ENCODE measurements around the gene TTLL6. TPM values are rescaled to one million over a fixed set of nuclear protein-coding genes. Genes with fewer than 3 reads are reported as not detected.

TTLL6 gene
- total and polyA plus RNA-seq, 2 of the 8 experiments (the other 6 are each of a cell fraction or from before 2014, with no cell fraction given): 2.6 to 4.3 TPM

- Histone ChIP-seq H3K23me2 (ENCODE audit: low read depth, low read length) (peaks cover 2% of the 10 kb centered on the region; the same call in 1 of the 2 replicates), H2AFZ (ENCODE audit: low read length) (no peak overlapping the region), H3K18ac (ENCODE audit: extremely low read depth, low read length) (no peak overlapping the region), H2AK5ac (ENCODE audit: low read depth, low read length) (peak overlapping the region; percentile 65; the same call in 1 of the 2 replicates), H3K79me1 (ENCODE audit: low read depth, low read length) (no peaks in the 10 kb centered on the region), H3K4me1 (replicated peaks in 1 of 4; ENCODE audit: control insufficient read depth in 3 of 4, insufficient read depth in 4 of 4, low read length in 3 of 4) (peaks cover 3 to 13% (median 6%) of the 10 kb centered on the region in 4 experiments), H3K36me3 (ENCODE audit: control insufficient read depth in 2 of 4, insufficient read depth in 4 of 4, low read length in 3 of 4) (peaks cover 0 to 5% (median 0%) of the 10 kb centered on the region in 4 experiments; a peak in 1 of 8 replicates), H4K91ac (replicated peaks; ENCODE audit: insufficient read length, low read length) (no peak overlapping the region), H3K4me3 (ENCODE audit: extremely low read depth in 1 of 4, insufficient read depth in 2 of 4, low read depth in 3 of 4, low read length in 4 of 4) (no peak overlapping the region), H3K9ac (replicated peaks in 1 of 4; ENCODE audit: extremely low read depth in 1 of 4, low read depth in 3 of 4, low read length in 3 of 4) (no peak overlapping the region), H4K8ac (ENCODE audit: extremely low read depth, insufficient read depth, low read length) (no peak overlapping the region; the same call in 1 of the 2 replicates), H2BK12ac (ENCODE audit: low read depth, low read length) (0 out of 2 replicates have a peak overlapping the region, but pooled peaks have one; percentile 75), H3K27me3 (replicated peaks in 1 of 4; ENCODE audit: control insufficient read depth in 3 of 4, extremely low read depth in 1 of 4, insufficient read depth in 3 of 4, low read length in 3 of 4) (peaks cover 93 to 100% (median 99%) of the 10 kb centered on the region in 4 experiments), H3K56ac (replicated peaks; ENCODE audit: insufficient read length, low read depth, low read length) (no peak overlapping the region), H2BK20ac (ENCODE audit: low read length) (peak overlapping the region; percentile 61; the same call in 1 of the 2 replicates), H2BK15ac (ENCODE audit: low read length) (peak overlapping the region; percentile 46; the same call in 1 of the 2 replicates), H2BK5ac (ENCODE audit: low read depth, low read length) (no peak overlapping the region), H3K4me2 (ENCODE audit: insufficient read depth in 1 of 2, low read depth in 2 of 2, low read length in 2 of 2) (no peak overlapping the region), H3K4ac (replicated peaks; ENCODE audit: insufficient read length, low read depth, low read length) (no peak overlapping the region), H3K27ac (ENCODE audit: low read depth, low read length) (no peak overlapping the region), H3K23ac (ENCODE audit: insufficient read length) (no peak overlapping the region), H3K79me2 (ENCODE audit: control insufficient read depth in 1 of 2, insufficient read depth in 2 of 2, low read length in 2 of 2) (no peaks in the 10 kb centered on the region), H3K9me3 (ENCODE audit: insufficient read depth in 2 of 2, low read depth in 1 of 2, low read length in 1 of 2) (no peaks in the 10 kb centered on the region), H3K14ac (ENCODE audit: insufficient read length) (no peak overlapping the region), H2BK120ac (replicated peaks; ENCODE audit: low read depth, low read length) (no peak overlapping the region), H4K20me1 (replicated peaks in 1 of 2; ENCODE audit: control insufficient read depth in 1 of 2, insufficient read depth in 2 of 2, low read length in 2 of 2) (peaks cover 23 to 40% of the 10 kb centered on the region in 2 experiments), H4K5ac (ENCODE audit: insufficient read length, low read depth, low read length) (no peak overlapping the region)
- ChIA-PET CTCF (ENCODE audit: partially characterized antibody) (interaction anchor here (0.8 to 3.8 kb wide), 12 partner anchors 10 to 129 kb away, joined by 3 to 34 read pairs (median 5); partner anchors contain the start of gene PRAC2), POLR2A (ENCODE audit: partially characterized antibody) (no interaction called here)
- 14% methylated on average over 27 of the region's 32 CpGs; no CpG with 5 or more reads in 1 of the 2 experiments for WGBS, 2 experiments (ENCODE audit: extremely low coverage in 1 of 2, insufficient coverage in 1 of 2, insufficient read length in 1 of 2, insufficient replicate concordance in 2 of 2, low coverage in 1 of 2, low lambda C conversion rate in 2 of 2, missing lambda C conversion rate in 1 of 2)
- no peak for DNase-seq (ENCODE audit: low read depth in 1 of 2, low spot score in 2 of 2)
- no peak for FAIRE-seq
- TF ChIP-seq EGR1 (IDR thresholded peaks at IDR 0.05; ENCODE audit: borderline replicate concordance, low read depth, low read length) (no peak), CTBP2 (IDR thresholded peaks at IDR 0.05; ENCODE audit: borderline replicate concordance, insufficient read depth, insufficient read length, low read length) (no peak), USF2 (IDR thresholded peaks at IDR 0.05; ENCODE audit: low read length) (no peak), NANOG (IDR thresholded peaks at IDR 0.05; ENCODE audit: insufficient read depth, low read depth, low read length, poor library complexity, severe bottlenecking) (no peak), RNF2 (IDR thresholded peaks at IDR 0.05; ENCODE audit: borderline replicate concordance, low read depth, low read length, missing control alignments, poor library complexity, severe bottlenecking) (peak; percentile 96), BACH1 (IDR thresholded peaks at IDR 0.05; ENCODE audit: low read length) (no peak), RXRA (IDR thresholded peaks at IDR 0.05; ENCODE audit: insufficient read depth, low read depth, low read length) (no peak), EZH2 (IDR thresholded peaks at IDR 0.05; ENCODE audit: low read depth, low read length, severe bottlenecking) (peak; percentile 99)
These were observed 67.1 kb downstream of the TTLL6 start for GRCh38 chr17:48749621-48750553.
